ENCODE measurements around the gene CIDEB.
"Not testable (repeated sequence)": the region's sequence is repeated elsewhere in the genome, so short reads cannot be mapped to it uniquely, and the experiment has no call there.

The CIDEB gene

GRCh38 chr14:24331731-24332267 is 24.0 kb upstream of the CIDEB start:
- DNase-seq, result no peak

- DNase-seq, result no peak
Observed at GRCh38 chr14:24330973-24331674, 23.3 kb upstream of the CIDEB start.

- DNase-seq, result no peak
Observed at GRCh38 chr14:24329736-24330135, 22.0 kb upstream of the CIDEB start.

DNA sequence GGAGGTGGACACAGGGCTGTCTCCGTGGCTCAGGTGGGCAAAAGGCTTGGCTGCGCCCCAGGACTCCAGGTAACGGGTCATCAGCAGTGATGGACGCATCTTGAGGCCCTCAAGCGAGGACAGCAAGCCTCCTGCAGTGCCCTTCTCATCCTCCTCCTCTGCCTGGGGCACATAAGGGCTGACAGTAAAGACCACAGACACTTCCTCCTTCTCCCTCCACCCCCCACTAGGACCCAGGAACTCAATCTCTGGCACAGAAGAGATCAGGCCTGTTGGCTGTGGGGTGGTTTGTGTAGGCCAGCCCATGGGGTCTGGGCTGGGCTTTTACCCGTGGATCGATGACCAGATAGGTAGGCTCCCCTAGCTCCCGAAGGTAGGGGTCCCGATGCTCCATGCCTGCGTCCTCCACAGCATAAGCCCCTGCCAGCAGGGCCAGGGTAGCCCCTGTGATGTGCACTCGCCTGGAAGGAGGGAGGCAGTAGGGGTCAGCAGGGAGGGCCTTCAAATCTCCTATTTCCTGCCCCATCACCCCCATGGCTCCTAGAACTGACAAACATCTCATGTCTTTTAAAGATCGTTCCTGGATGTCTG is 21.4 kb upstream of the CIDEB start:
- no peak for DNase-seq

- not testable (repeated sequence) for DNase-seq
Observed at GRCh38 chr14:24327914-24328313, 20.1 kb upstream of the CIDEB start.

- no peak for DNase-seq
Observed at GRCh38 chr14:24327303-24327702, 19.5 kb upstream of the CIDEB start.

- no peak for DNase-seq
Observed at GRCh38 chr14:24325963-24326362, 18.2 kb upstream of the CIDEB start.

- no peak for DNase-seq
Observed at GRCh38 chr14:24325041-24325530, 17.3 kb upstream of the CIDEB start.

DNA sequence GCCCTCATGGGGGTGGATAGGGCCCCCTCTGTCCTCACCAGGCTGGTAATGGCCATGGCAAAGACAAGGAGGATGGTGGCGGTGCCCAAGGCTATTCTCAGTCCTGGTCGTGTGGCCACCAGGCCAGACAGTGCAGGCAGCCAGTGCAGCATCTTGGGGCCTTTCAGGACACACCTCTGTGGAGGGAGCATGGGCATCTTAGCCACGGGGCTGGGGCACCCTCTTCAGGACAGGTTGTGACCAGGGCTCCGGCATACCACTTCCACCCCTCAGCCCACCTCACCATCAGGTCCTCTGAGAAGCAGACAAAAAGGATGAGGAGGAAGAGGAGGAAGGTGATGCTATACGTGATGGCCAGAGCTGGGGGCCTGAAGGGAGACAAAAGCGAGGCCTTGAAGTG is 16.2 kb upstream of the CIDEB start:
- DNase-seq, result no peak

GRCh38 chr14:24323341-24323740 is 15.6 kb upstream of the CIDEB start:
- no peak for DNase-seq

DNA sequence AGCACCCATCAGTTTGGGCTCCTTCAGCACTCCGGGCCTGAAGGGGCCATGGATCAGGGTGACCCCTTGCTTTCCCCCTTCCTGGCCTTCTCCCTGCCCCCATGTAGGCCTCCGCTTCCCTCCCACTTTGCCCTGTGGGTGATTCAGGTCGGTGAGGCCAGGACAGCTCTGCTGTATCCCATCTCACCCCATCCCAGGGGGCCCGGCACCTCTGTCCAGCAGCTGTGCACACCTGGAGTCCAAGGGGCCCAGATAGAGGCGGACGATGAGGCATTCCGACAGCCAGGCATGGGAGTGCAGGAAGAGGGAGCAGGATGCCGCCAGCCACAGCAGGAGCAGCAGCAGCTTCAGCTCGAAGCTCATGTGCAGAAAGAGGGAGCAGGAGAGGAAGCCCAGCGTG is 14.9 kb upstream of the CIDEB start:
- no peak for DNase-seq

DNA sequence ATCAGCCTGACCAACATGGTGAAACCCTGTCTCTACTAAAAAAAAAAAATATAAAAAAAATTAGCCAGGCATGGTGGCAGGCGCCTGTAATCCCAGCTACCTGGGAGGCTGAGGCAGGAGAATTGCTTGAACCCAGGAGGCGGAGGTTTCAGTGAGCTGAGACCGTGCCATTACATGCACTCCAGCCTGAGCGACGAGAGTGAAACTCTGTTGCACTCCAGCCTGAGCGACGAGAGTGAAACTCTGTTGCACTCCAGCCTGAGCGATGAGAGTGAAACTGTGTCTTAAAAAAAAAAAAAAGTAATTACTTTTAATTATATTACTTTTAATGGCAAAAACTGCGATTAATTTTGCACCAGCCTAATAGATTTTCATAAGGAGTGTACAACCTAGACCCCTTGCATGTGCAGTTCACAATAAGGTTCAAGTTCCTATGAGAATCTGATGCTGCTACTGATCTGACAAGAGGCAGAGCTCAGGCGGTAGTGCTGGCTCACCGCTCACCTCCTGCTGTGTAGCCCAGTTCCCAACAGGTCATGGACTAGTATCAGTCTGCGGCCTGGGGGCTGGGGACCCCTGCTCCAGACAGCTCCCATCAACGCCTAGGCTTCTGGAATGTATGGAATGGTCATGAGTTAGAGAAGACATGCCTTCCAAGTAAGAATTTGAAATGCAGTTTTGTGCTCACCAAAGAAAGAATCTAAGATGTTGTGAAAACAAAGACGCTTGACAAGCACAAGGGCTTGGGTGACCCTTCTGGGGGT is 13.6 kb upstream of the CIDEB start:
- DNase-seq, result no peak

DNA sequence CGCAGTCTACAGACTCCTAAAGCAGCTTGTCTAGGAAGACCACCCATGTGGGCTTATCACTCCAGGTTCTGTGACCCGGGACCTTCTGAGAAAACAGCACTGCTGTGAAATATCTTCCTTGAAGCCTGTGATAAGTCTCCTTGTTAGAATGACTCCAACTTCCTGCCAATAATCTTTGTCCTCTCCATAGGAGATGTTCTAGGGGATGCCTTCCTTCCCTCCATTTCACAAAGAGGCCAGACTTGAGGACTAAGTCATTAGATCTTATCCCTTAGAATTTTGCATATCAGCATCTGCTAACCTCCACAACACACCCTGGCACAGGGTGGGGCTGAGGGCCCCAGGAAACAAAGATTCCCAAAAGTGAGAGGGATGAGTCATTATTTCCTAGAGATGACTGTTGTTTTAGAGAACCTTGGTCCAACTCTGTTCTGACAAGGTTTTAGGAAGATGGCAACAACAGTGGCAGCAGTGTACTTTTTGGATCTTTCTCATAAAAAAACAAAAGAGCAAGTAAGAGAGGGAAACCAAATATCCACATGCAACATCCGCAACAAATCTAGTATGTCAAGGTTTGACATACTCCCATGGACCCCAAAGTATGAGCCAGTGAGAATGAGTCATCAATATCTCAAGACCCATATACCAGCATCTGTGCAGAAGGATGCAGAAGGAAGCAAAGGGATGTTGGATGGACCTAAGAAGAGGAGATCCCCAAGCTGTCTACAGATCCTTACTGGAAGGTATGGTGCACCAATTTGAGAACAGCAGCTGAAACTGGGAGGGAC is 9.6 kb upstream of the CIDEB start:
- no peak for DNase-seq

- no peak for DNase-seq
Observed at GRCh38 chr14:24316597-24316950, 8.8 kb upstream of the CIDEB start.

DNA sequence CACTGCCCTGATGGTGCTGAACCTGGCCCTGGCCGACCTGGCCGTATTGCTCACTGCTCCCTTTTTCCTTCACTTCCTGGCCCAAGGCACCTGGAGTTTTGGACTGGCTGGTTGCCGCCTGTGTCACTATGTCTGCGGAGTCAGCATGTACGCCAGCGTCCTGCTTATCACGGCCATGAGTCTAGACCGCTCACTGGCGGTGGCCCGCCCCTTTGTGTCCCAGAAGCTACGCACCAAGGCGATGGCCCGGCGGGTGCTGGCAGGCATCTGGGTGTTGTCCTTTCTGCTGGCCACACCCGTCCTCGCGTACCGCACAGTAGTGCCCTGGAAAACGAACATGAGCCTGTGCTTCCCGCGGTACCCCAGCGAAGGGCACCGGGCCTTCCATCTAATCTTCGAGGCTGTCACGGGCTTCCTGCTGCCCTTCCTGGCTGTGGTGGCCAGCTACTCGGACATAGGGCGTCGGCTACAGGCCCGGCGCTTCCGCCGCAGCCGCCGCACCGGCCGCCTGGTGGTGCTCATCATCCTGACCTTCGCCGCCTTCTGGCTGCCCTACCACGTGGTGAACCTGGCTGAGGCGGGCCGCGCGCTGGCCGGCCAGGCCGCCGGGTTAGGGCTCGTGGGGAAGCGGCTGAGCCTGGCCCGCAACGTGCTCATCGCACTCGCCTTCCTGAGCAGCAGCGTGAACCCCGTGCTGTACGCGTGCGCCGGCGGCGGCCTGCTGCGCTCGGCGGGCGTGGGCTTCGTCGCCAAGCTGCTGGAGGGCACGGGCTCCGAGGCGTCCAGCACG is 8.2 kb upstream of the CIDEB start:
- DNase-seq, result no peak

DNA sequence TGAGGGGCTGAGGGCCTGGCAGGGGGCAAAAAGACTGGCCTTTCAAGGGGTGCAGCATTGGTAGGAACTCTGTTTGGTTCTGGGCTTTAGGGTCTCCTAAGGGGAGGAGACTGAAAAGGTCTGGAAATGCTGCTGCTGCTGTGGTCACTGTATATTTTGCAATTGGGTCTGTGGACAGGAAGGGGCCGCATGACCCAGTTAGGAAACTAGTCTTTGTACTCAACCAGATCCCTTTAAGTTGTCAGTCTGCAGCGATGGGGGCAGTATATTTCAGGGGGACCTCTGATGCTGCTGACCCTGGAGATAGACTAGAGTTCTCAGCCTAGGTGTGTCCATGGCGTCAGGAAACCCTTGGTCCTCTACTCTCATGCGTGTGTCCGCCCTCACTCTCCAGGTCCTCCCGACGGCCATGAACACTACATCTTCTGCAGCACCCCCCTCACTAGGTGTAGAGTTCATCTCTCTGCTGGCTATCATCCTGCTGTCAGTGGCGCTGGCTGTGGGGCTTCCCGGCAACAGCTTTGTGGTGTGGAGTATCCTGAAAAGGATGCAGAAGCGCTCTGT is 7.5 kb upstream of the CIDEB start:
- no peak for DNase-seq

DNA sequence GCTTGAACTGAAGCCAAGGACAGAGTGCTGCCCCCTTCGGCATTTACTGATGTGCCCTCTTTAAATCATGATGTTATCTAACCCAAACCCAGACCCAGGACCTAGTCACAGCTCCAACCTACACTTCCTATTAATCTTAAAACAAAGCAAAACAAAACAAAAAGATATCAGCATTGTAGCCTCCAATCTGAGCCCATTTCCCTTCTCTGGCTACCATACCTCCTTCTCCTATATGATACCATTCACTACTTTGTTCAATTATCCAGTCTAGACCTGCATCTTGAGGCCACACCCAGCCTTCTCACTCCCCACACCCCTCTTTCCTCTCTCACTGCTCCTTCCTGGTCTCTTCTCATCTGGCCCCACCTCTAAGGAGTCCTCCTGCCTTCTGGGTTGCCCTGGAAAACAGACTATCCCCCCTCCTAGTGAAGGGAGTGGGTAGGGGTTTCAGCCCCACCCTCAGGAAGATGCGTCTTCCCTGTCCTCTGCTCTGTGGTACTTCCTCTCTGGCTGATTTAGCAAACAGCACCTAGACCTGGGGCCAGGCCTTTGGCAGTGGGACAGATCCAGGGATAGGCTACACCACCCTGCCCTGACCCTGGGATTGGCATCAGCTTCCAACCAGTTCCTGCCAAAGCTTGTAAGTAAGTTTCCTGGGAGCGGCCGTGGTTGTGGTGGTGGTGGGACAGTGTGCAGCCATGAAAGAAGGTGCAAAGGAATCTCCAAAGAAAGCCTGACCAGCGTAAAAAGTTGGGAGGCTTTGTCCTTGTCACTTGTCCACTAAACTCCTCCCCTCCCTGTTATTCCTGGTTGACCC is 6.8 kb upstream of the CIDEB start:
- no peak for DNase-seq

- no peak for DNase-seq
Observed at GRCh38 chr14:24313913-24314312, 6.1 kb upstream of the CIDEB start.

DNA sequence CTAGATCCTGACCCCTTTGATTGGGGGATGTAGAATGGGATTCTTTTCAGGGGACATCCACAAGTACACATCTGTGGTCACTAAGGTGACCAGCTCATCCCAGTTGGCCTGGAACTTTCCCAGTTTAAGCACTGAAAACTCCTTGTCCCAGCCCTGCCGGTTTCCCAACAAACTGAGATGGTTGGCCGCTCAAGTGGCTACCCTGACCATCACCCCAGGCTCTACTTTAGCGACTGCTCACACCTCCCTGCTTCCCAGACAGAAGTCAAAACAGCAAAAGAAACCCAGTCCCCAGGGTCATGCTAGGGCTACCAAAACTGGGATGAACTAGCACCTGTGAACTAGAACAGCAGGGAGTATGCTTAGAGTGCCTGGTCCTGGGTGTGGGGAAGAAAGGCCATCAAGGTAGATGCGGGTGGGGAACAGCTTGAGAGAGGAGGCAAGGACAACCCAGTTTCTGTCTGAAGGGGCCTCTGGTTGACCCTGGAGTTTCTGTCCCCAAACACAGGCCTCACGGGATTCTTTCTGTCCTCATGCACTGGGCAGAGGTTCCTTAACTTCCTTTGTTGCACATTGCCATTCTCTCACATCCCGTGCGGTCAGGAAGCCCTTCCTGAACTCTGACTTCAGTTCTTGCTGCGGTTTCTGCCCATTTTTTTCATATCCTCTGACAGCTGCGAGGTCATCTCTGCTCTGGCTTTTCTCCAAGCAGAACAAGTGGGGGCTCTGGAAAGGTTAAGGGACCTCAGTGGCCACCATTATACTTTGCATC is 5.1 kb upstream of the CIDEB start:
- no peak for DNase-seq
